ENCODE data around the gene PCK1. TPM values are rescaled to one million over a fixed set of nuclear protein-coding genes. Genes with fewer than 3 reads are reported as not detected.

The PCK1 gene
- total and polyA plus RNA-seq, 2 donors (not counting 3 experiments of a cell fraction or from before 2014, with no cell fraction given) = not detected

GRCh38 chr20:57576617-57577550 lies 16.0 kb downstream of the PCK1 start:
- CTCF ChIA-PET = interaction anchor here (1.2 kb wide), 1 partner anchor 10 kb away, joined by 3 read pairs; no protein-coding TSS in a partner anchor

More at GRCh38 chr20:57576617-57577550, 16.0 kb downstream of the PCK1 start:
- Histone ChIP-seq H4K20me1 (replicated peaks; ENCODE audit: control insufficient read depth, extremely low read depth, insufficient read depth, low read length) (no peaks in the 10 kb centered on the region), H3K4me1 (ENCODE audit: control insufficient read depth, extremely low read depth, insufficient read depth, low read length) (no peaks in the 10 kb centered on the region), H3K79me2 (ENCODE audit: control insufficient read depth, insufficient read depth, low read length) (no peaks in the 10 kb centered on the region), H3K9ac (replicated peaks; ENCODE audit: extremely low read depth, insufficient read depth, low read length) (no peak overlapping the region), H3K36me3 (ENCODE audit: control insufficient read depth in 2 of 2, extremely low read depth in 1 of 2, insufficient read depth in 2 of 2, low read length in 2 of 2) (no peaks in the 10 kb centered on the region), H2AFZ (ENCODE audit: low read depth, low read length) (no peak overlapping the region), H3K9me1 (replicated peaks; ENCODE audit: control insufficient read depth, extremely low read depth, insufficient read depth, low read length) (no peaks in the 10 kb centered on the region), H3K4me2 (ENCODE audit: insufficient read depth, low read length) (no peak overlapping the region), H3K9me3 (replicated peaks; ENCODE audit: control insufficient read depth, insufficient read depth, low read length) (no peaks in the 10 kb centered on the region), H3K27ac (ENCODE audit: insufficient read depth, low read depth, low read length) (no peak overlapping the region), H3K4me3 (replicated peaks in 1 of 3; ENCODE audit: insufficient read depth in 1 of 3, low read depth in 1 of 3, low read length in 3 of 3) (no peak overlapping the region), H3K27me3 (ENCODE audit: control insufficient read depth in 2 of 2, insufficient read depth in 2 of 2, low read length in 2 of 2) (peaks cover 4 to 7% of the 10 kb centered on the region in 2 experiments)
- intact Hi-C loops (cut with micrococcal nuclease) (no loop called here), dilution Hi-C loops (cut with MboI; ENCODE audit: extremely low pct_ligation_motif_present, low sequenced_read_pairs) (no loop called here)
- FAIRE-seq (no peak), DNase-seq (ENCODE audit: low read depth, low spot score) (no peak)
- no TSS peak for BruUV-seq (replicated peaks)
- no peak for TF ChIP-seq CTCF (IDR thresholded peaks at IDR 0.05; ENCODE audit: extremely low read depth in 1 of 2, insufficient read depth in 1 of 2, low read depth in 1 of 2, low read length in 2 of 2)
- TF ChIP-seq POLR2AphosphoS5 (IDR thresholded peaks at IDR 0.05; ENCODE audit: insufficient read depth, low read depth, low read length) = no peak
- TF ChIP-seq JUN (IDR thresholded peaks at IDR 0.05; ENCODE audit: borderline replicate concordance, insufficient read depth, insufficient read length, low read depth) = no peak
- TF ChIP-seq MYC (IDR thresholded peaks at IDR 0.05; ENCODE audit: low read depth, low read length) = no peak
- TF ChIP-seq MAX (IDR thresholded peaks at IDR 0.05; ENCODE audit: insufficient read depth, insufficient read length) = no peak
- TF ChIP-seq EZH2 (IDR thresholded peaks at IDR 0.05; ENCODE audit: borderline replicate concordance, low read depth, low read length, severe bottlenecking) = no peak
- TF ChIP-seq POLR2A (IDR thresholded peaks at IDR 0.05; ENCODE audit: low read depth, low read length) = no peak
- TF ChIP-seq GATA2 (IDR thresholded peaks at IDR 0.05; ENCODE audit: insufficient read depth, insufficient read length, low read depth, low read length) = no peak
- TF ChIP-seq FOS (IDR thresholded peaks at IDR 0.05; ENCODE audit: borderline replicate concordance, insufficient read depth, low read length) = no peak
- POLR2A ChIA-PET = no interaction called here

Measured in endothelial cell of umbilical vein (primary cell).